ENCODE measurements around the gene RUSF1. TPM values are rescaled to one million over a fixed set of nuclear protein-coding genes. Genes with fewer than 3 reads are reported as not detected.

Gene RUSF1
- polyA plus RNA-seq, 1 donor (not counting 4 experiments of a cell fraction or from before 2014, with no cell fraction given), result 17.4 TPM

DNA sequence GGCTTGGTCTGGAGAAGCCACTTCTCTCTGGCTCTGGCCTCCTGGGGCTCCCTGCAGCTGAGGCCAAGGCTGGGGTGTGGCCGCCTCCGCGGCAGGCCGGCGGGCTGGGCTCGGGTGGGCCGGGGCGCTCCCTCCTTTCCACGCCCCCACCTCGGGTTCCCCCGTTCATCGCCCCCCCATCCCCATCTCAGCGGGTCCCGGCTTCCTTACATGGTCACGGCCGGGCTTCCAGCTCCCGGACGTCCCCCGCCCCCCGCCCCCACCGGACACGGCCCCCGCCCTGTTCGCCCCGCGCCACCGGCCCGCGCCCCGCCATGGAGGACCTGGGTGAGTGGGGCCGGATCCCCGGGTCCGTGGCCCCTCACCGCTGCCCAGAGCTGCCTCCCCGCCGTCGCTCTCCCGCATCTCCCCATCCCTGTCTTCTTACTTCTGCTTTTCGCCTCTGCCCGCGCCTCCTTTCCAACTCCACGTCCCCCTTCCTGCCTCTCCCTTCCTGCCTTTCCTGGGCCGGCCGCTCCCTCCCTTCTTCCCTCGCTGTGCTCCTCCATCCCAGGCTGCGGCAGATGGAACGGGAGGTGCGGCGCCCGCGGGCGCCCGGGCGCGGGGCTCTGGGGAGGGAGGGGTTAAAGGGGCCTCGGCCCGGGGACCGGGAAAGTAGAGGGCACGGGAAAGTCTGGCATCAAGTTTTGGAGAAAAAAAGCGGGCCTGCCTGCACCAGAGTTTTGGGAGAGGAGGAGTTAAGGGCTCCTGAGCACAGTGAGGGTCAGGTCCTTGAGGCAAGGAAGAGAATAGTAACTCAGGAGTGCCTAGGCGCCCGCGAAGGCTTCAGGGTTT, 36.1 kb downstream of the RUSF1 start, which contains the start of gene TGFB1I1:
Gene TGFB1I1 (plus strand): TSS at position 278 of the 834 bp plus-strand sequence. CDS start 37 bp downstream, at position 315.
- no peaks in the 10 kb centered on the region for H3K9me1 ChIP-seq (ENCODE audit: control insufficient read depth, extremely low read depth, insufficient read depth, low read length)
- DNase-seq (ENCODE audit: low read depth, low spot score) (no peak), FAIRE-seq (no peak)
- no peaks in the 10 kb centered on the region for H3K9me3 ChIP-seq (ENCODE audit: control insufficient read depth, low read depth, low read length)
- H3K4me1 ChIP-seq (ENCODE audit: control insufficient read depth, extremely low read depth, insufficient read depth, low read length), result peaks cover 5% of the 10 kb centered on the region
- H3K4me2 ChIP-seq (ENCODE audit: control insufficient read depth, extremely low read depth, insufficient read depth, low read depth, low read length), result peak within 1 kb of the TSS; percentile 84
- dilution Hi-C loops (cut with MboI; ENCODE audit: extremely low pct_ligation_motif_present, low sequenced_read_pairs), result no loop called here
- no peak for TF ChIP-seq EZH2 (IDR thresholded peaks at IDR 0.05; ENCODE audit: low read length)
- TF ChIP-seq, protein P1, sequence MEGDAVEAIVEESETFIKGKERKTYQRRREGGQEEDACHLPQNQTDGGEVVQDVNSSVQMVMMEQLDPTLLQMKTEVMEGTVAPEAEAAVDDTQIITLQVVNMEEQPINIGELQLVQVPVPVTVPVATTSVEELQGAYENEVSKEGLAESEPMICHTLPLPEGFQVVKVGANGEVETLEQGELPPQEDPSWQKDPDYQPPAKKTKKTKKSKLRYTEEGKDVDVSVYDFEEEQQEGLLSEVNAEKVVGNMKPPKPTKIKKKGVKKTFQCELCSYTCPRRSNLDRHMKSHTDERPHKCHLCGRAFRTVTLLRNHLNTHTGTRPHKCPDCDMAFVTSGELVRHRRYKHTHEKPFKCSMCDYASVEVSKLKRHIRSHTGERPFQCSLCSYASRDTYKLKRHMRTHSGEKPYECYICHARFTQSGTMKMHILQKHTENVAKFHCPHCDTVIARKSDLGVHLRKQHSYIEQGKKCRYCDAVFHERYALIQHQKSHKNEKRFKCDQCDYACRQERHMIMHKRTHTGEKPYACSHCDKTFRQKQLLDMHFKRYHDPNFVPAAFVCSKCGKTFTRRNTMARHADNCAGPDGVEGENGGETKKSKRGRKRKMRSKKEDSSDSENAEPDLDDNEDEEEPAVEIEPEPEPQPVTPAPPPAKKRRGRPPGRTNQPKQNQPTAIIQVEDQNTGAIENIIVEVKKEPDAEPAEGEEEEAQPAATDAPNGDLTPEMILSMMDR (optimal IDR thresholded peaks at IDR 0.05 in 1 of 3, IDR thresholded peaks at IDR 0.05 in 1 of 3, conservative IDR thresholded peaks at IDR 0.05 in 1 of 3; ENCODE audit: extremely low read depth in 1 of 3, insufficient read depth in 2 of 3, low read length in 3 of 3), result no peak
- no peak within 1 kb of the TSS for H3K27ac ChIP-seq (ENCODE audit: control insufficient read depth, insufficient read depth, low read length)
- no peaks in the 10 kb centered on the region for H3K27me3 ChIP-seq (ENCODE audit: control insufficient read depth, extremely low read depth, insufficient read depth, low read length)
- peaks cover 0 to 6% of the 10 kb centered on the region in 2 experiments for H3K36me3 ChIP-seq (ENCODE audit: control insufficient read depth in 2 of 2, extremely low read depth in 1 of 2, insufficient read depth in 2 of 2, low read length in 2 of 2)
- H3K4me3 ChIP-seq (ENCODE audit: control insufficient read depth in 2 of 3, extremely low read depth in 1 of 3, insufficient read depth in 2 of 3, low read depth in 1 of 3, low read length in 3 of 3), result peak within 1 kb of the TSS; percentile 52 to 73 (median 65)
- peak within 1 kb of the TSS; percentile 85 for H2AFZ ChIP-seq (ENCODE audit: control insufficient read depth, low read length)
- H3K9ac ChIP-seq (ENCODE audit: control insufficient read depth, extremely low read depth, insufficient read depth, low read length), result peak within 1 kb of the TSS; percentile 74
- H4K20me1 ChIP-seq (ENCODE audit: control insufficient read depth, extremely low read depth, insufficient read depth, low read length), result no peaks in the 10 kb centered on the region
- H3K79me2 ChIP-seq (ENCODE audit: control insufficient read depth, insufficient read depth, low read length), result no peaks in the 10 kb centered on the region

DNA sequence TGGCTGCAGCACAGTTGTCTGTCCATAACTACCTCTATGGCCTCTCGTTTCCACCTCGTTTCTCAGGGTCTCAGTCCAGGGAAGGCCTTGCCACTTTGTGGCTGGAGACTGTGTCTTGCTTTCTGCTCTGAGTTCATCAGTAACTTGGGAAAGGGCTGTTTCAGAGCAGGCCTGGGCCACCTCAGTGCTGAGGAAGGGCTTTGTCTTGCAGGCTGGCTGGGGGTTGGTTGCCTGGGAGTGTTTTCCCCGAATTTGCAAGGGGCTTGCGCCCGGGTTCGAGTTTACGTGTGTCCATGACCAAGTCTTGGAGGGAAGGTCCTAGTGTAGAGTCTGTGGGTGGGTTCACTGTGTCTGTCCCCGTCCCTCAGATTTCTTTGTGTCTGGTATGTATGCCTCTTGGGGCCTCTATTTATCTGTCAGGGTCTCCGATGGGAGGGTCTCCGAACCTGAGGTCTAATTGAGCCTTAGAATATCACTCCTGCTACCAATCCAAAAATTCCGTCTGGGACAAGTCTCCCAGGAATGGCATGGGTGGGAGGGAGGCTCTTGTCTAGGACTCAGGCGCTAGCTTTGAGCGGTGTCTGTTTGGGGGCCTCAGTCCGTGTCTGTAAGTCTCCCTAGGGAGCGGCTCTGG, 36.8 kb downstream of the RUSF1 start:
- peak overlapping the region; percentile 79 for H2AFZ ChIP-seq (ENCODE audit: control insufficient read depth, low read length)
- no peaks in the 10 kb centered on the region for H4K20me1 ChIP-seq (ENCODE audit: control insufficient read depth, extremely low read depth, insufficient read depth, low read length)
- H3K4me1 ChIP-seq (ENCODE audit: control insufficient read depth, extremely low read depth, insufficient read depth, low read length), result peaks cover 5% of the 10 kb centered on the region
- peak overlapping the region; percentile 79 for H3K4me2 ChIP-seq (ENCODE audit: control insufficient read depth, extremely low read depth, insufficient read depth, low read depth, low read length)
- DNase-seq (ENCODE audit: low read depth, low spot score) (no peak), FAIRE-seq (no peak)
- H3K9me1 ChIP-seq (ENCODE audit: control insufficient read depth, extremely low read depth, insufficient read depth, low read length), result no peaks in the 10 kb centered on the region
- no peak for TF ChIP-seq EZH2 (IDR thresholded peaks at IDR 0.05; ENCODE audit: low read length)
- TF ChIP-seq, protein P1 (optimal IDR thresholded peaks at IDR 0.05 in 1 of 3, IDR thresholded peaks at IDR 0.05 in 1 of 3, conservative IDR thresholded peaks at IDR 0.05 in 1 of 3; ENCODE audit: extremely low read depth in 1 of 3, insufficient read depth in 2 of 3, low read length in 3 of 3), result no peak
- dilution Hi-C loops (cut with MboI; ENCODE audit: extremely low pct_ligation_motif_present, low sequenced_read_pairs), result no loop called here
- peak overlapping the region; percentile 31 to 52 (median 52) for H3K4me3 ChIP-seq (ENCODE audit: control insufficient read depth in 2 of 3, extremely low read depth in 1 of 3, insufficient read depth in 2 of 3, low read depth in 1 of 3, low read length in 3 of 3)
- no peaks in the 10 kb centered on the region for H3K79me2 ChIP-seq (ENCODE audit: control insufficient read depth, insufficient read depth, low read length)
- H3K36me3 ChIP-seq (ENCODE audit: control insufficient read depth in 2 of 2, extremely low read depth in 1 of 2, insufficient read depth in 2 of 2, low read length in 2 of 2), result peaks cover 0 to 9% of the 10 kb centered on the region in 2 experiments
- peak overlapping the region; percentile 63 for H3K9ac ChIP-seq (ENCODE audit: control insufficient read depth, extremely low read depth, insufficient read depth, low read length)
- H3K9me3 ChIP-seq (ENCODE audit: control insufficient read depth, low read depth, low read length), result no peaks in the 10 kb centered on the region
- no peak overlapping the region for H3K27ac ChIP-seq (ENCODE audit: control insufficient read depth, insufficient read depth, low read length)
- H3K27me3 ChIP-seq (ENCODE audit: control insufficient read depth, extremely low read depth, insufficient read depth, low read length), result no peaks in the 10 kb centered on the region
